Activated T-helper 2 cell treated with anti-CD3 and anti-CD28 coated beads, Interferon-gamma antibody, Interleukin-2, Interleukin-4, amounts not matched to agents 10 μg/mL and 5 μg/mL and 100 μg/mL, durations not matched to agents 14 hours and 24 hours and 36 hours (primary cell): Measurements from ENCODE around the gene NUB1. TPM values are rescaled to one million over a fixed set of nuclear protein-coding genes. Genes with fewer than 3 reads are reported as not detected.

Experiments
- DNase-seq: peaks from one replicate; pipeline ENCODE4 v3.0.0; 2021; ENCODE audit warnings: low spot score
- H3K27ac Mint-ChIP-seq: one replicate; pipeline ENCODE4 v1.8.0; 2021; ENCODE audit warnings: mixed read lengths
- H3K27me3 Mint-ChIP-seq: one replicate; pipeline ENCODE4 v1.8.0; 2021; ENCODE audit warnings: low read depth, mixed read lengths
- H3K36me3 Mint-ChIP-seq: one replicate; pipeline ENCODE4 v1.8.0; 2021; ENCODE audit warnings: low read depth, mixed read lengths
- H3K4me1 Mint-ChIP-seq: one replicate; pipeline ENCODE4 v1.8.0; 2021; ENCODE audit warnings: low read depth, mixed read lengths
- H3K4me3 Mint-ChIP-seq: one replicate; pipeline ENCODE4 v1.8.0; 2021; ENCODE audit warnings: low read depth, mild to moderate bottlenecking, moderate library complexity, mixed read lengths
- H3K9me3 Mint-ChIP-seq: one replicate; pipeline ENCODE4 v1.8.0; 2021; ENCODE audit warnings: mixed read lengths
- intact Hi-C: fragments of 100-400 bp; cut with micrococcal nuclease; formaldehyde crosslinking; loops from one replicate; pipeline ENCODE4 v1.15.1; 2023
- total RNA-seq: library from RNA; stranded (reverse); gene quantifications from 2 replicates; pipeline ENCODE4 v1.2.3, GENCODE V29; 2022

The NUB1 gene
- total RNA-seq, 1 donor from 2014 or later = 57.0 TPM

GRCh38 chr7:151385626-151386300 lies 44.2 kb downstream of the NUB1 start:
- intact Hi-C loops = no loop called here
- no peak overlapping the region for H3K27ac Mint-ChIP-seq
- no peak for DNase-seq

GRCh38 chr7:151386301-151387160 lies 44.9 kb downstream of the NUB1 start:
- DNase-seq = no peak
- peaks cover 4% of the 10 kb centered on the region for H3K4me1 Mint-ChIP-seq
- peaks cover 34% of the 10 kb centered on the region for H3K27me3 Mint-ChIP-seq
- no peak overlapping the region for H3K27ac Mint-ChIP-seq
- no peaks in the 10 kb centered on the region for H3K36me3 Mint-ChIP-seq
- H3K4me3 Mint-ChIP-seq = no peak overlapping the region
- no peaks in the 10 kb centered on the region for H3K9me3 Mint-ChIP-seq
- intact Hi-C loops = no loop called here

More at GRCh38 chr7:151385626-151386300, 44.2 kb downstream of the NUB1 start:
- no peaks in the 10 kb centered on the region for H3K36me3 Mint-ChIP-seq
- H3K4me1 Mint-ChIP-seq = peaks cover 4% of the 10 kb centered on the region
- peaks cover 37% of the 10 kb centered on the region for H3K27me3 Mint-ChIP-seq
- no peaks in the 10 kb centered on the region for H3K9me3 Mint-ChIP-seq
- H3K4me3 Mint-ChIP-seq = no peak overlapping the region

- H3K36me3 Mint-ChIP-seq = no peaks in the 10 kb centered on the region
- intact Hi-C loops = no loop called here
- no peak overlapping the region for H3K4me3 Mint-ChIP-seq
- no peak for DNase-seq
- peaks cover under 1% of the 10 kb centered on the region for H3K4me1 Mint-ChIP-seq
- H3K27me3 Mint-ChIP-seq = peaks cover 30% of the 10 kb centered on the region
- H3K9me3 Mint-ChIP-seq = no peaks in the 10 kb centered on the region
- no peak overlapping the region for H3K27ac Mint-ChIP-seq
Measured at GRCh38 chr7:151387161-151388006, 45.8 kb downstream of the NUB1 start.

- no peak for DNase-seq
- H3K27ac Mint-ChIP-seq = no peak overlapping the region
- H3K4me3 Mint-ChIP-seq = no peak overlapping the region
- H3K4me1 Mint-ChIP-seq = no peaks in the 10 kb centered on the region
- no peaks in the 10 kb centered on the region for H3K36me3 Mint-ChIP-seq
- H3K9me3 Mint-ChIP-seq = no peaks in the 10 kb centered on the region
- H3K27me3 Mint-ChIP-seq = peaks cover 25% of the 10 kb centered on the region
- intact Hi-C loops = no loop called here
Measured at GRCh38 chr7:151388007-151388297, 46.3 kb downstream of the NUB1 start.

- H3K9me3 Mint-ChIP-seq = no peaks in the 10 kb centered on the region
- H3K4me1 Mint-ChIP-seq = no peaks in the 10 kb centered on the region
- H3K4me3 Mint-ChIP-seq = no peak overlapping the region
- intact Hi-C loops = no loop called here
- H3K27me3 Mint-ChIP-seq = peaks cover 23% of the 10 kb centered on the region
- H3K27ac Mint-ChIP-seq = no peak overlapping the region
- no peaks in the 10 kb centered on the region for H3K36me3 Mint-ChIP-seq
- no peak for DNase-seq
Measured at GRCh38 chr7:151388430-151388829, 46.8 kb downstream of the NUB1 start.

GRCh38 chr7:151389096-151389767 lies 47.6 kb downstream of the NUB1 start:
- intact Hi-C loops = no loop called here

GRCh38 chr7:151389768-151390597 lies 48.4 kb downstream of the NUB1 start:
- H3K4me3 Mint-ChIP-seq = no peak overlapping the region
- no peaks in the 10 kb centered on the region for H3K9me3 Mint-ChIP-seq
- intact Hi-C loops = no loop called here
- H3K36me3 Mint-ChIP-seq = no peaks in the 10 kb centered on the region
- peaks cover 7% of the 10 kb centered on the region for H3K27me3 Mint-ChIP-seq
- no peaks in the 10 kb centered on the region for H3K4me1 Mint-ChIP-seq
- H3K27ac Mint-ChIP-seq = no peak overlapping the region
- no peak for DNase-seq

More at GRCh38 chr7:151389096-151389767, 47.6 kb downstream of the NUB1 start:
- Mint-ChIP-seq H3K27me3 (peaks cover 15% of the 10 kb centered on the region), H3K4me1 (no peaks in the 10 kb centered on the region), H3K36me3 (no peaks in the 10 kb centered on the region), H3K9me3 (no peaks in the 10 kb centered on the region), H3K4me3 (no peak overlapping the region), H3K27ac (no peak overlapping the region)
- DNase-seq = no peak

GRCh38 chr7:151390598-151391357 lies 49.2 kb downstream of the NUB1 start:
- no peak for DNase-seq
- peaks cover 7% of the 10 kb centered on the region for H3K27me3 Mint-ChIP-seq
- intact Hi-C loops = no loop called here
- no peaks in the 10 kb centered on the region for H3K4me1 Mint-ChIP-seq
- no peaks in the 10 kb centered on the region for H3K36me3 Mint-ChIP-seq
- H3K4me3 Mint-ChIP-seq = no peak overlapping the region
- H3K27ac Mint-ChIP-seq = no peak overlapping the region
- no peaks in the 10 kb centered on the region for H3K9me3 Mint-ChIP-seq

- intact Hi-C loops = no loop called here
- no peaks in the 10 kb centered on the region for H3K9me3 Mint-ChIP-seq
- DNase-seq = no peak
- H3K27me3 Mint-ChIP-seq = peaks cover 4% of the 10 kb centered on the region
- no peak overlapping the region for H3K4me3 Mint-ChIP-seq
- no peak overlapping the region for H3K27ac Mint-ChIP-seq
- no peaks in the 10 kb centered on the region for H3K4me1 Mint-ChIP-seq
- H3K36me3 Mint-ChIP-seq = no peaks in the 10 kb centered on the region
Measured at GRCh38 chr7:151391358-151391730, 49.7 kb downstream of the NUB1 start.

- H3K27ac Mint-ChIP-seq = no peak overlapping the region
- no peaks in the 10 kb centered on the region for H3K4me1 Mint-ChIP-seq
- H3K27me3 Mint-ChIP-seq = peaks cover 4% of the 10 kb centered on the region
- intact Hi-C loops = no loop called here
- H3K4me3 Mint-ChIP-seq = no peak overlapping the region
- DNase-seq = no peak
- H3K36me3 Mint-ChIP-seq = no peaks in the 10 kb centered on the region
- no peaks in the 10 kb centered on the region for H3K9me3 Mint-ChIP-seq
Measured at GRCh38 chr7:151392002-151392401, 50.4 kb downstream of the NUB1 start.

GRCh38 chr7:151392426-151392825 lies 50.8 kb downstream of the NUB1 start:
- no peak overlapping the region for H3K4me3 Mint-ChIP-seq
- H3K4me1 Mint-ChIP-seq = no peaks in the 10 kb centered on the region
- no peaks in the 10 kb centered on the region for H3K9me3 Mint-ChIP-seq
- intact Hi-C loops = no loop called here
- H3K27me3 Mint-ChIP-seq = peaks cover 4% of the 10 kb centered on the region
- no peak for DNase-seq
- H3K36me3 Mint-ChIP-seq = no peaks in the 10 kb centered on the region
- H3K27ac Mint-ChIP-seq = no peak overlapping the region
